H1 (cell line): ENCODE results near the gene C14orf132. TPM values are rescaled to one million over a fixed set of nuclear protein-coding genes. Genes with fewer than 3 reads are reported as not detected.

Source experiments
- ASH2L ChIP-seq: fragments of 200-600, 300-600 bp; sonication (generic); IDR thresholded peaks from one replicate; pipeline ENCODE4 v1.7.1; 2017; ENCODE audit warnings: low read length
- BCL11A ChIP-seq, 2 experiments: IDR thresholded peaks; one replicate each; pipeline ENCODE4 v1.6.1; 2011; ENCODE audit warnings: low read depth in 2 of 2, low read length in 2 of 2, mild to moderate bottlenecking in 2 of 2
- CHD7 ChIP-seq: fragments of 300-600 bp; sonication (generic); IDR thresholded peaks from 2 replicates; pipeline ENCODE4 v1.7.1; 2012; ENCODE audit warnings: low read length, moderate library complexity, mild to moderate bottlenecking, inconsistent platforms; ENCODE audit not compliant: insufficient replicate concordance
- CREB1 ChIP-seq: IDR thresholded peaks from 2 replicates; pipeline ENCODE4 v1.6.1; 2012; ENCODE audit warnings: inconsistent platforms
- EGR1 ChIP-seq: IDR thresholded peaks from 2 replicates; pipeline ENCODE4 v1.6.1; 2011; ENCODE audit warnings: low read depth, low read length, borderline replicate concordance
- NANOG ChIP-seq: IDR thresholded peaks from 2 replicates; pipeline ENCODE4 v1.6.1; 2011; ENCODE audit warnings: low read length, low read depth, mild to moderate bottlenecking, inconsistent platforms; ENCODE audit not compliant: insufficient read depth, poor library complexity, severe bottlenecking
- RNF2 ChIP-seq: fragments of 200-900, 300-1000 bp; sonication (generic); IDR thresholded peaks from 2 replicates; pipeline ENCODE4 v1.7.1; 2016; ENCODE audit warnings: borderline replicate concordance, low read depth, mild to moderate bottlenecking, antibody characterized with exemption, low read length; ENCODE audit not compliant: poor library complexity, severe bottlenecking; ENCODE audit errors: missing control alignments
- SUZ12 ChIP-seq: fragments of 200-600 bp; sonication (generic); IDR thresholded peaks from 2 replicates; pipeline ENCODE4 v1.6.1; 2012; ENCODE audit warnings: mild to moderate bottlenecking, inconsistent platforms, low read length, moderate library complexity, mixed read lengths
- polyA plus RNA-seq, 7 experiments: library from polyadenylated mRNA; depleted of rRNA in 3 of 7; stranded (reverse) in 5 of 7; unstranded in 2 of 7; fragments of >200 nt in 5 of 7; fragments of 200-250 nt in 2 of 7; gene quantifications; 1 replicate in 5 of 7; 2 replicates in 1 of 7; 4 replicates in 1 of 7; pipeline versions ENCODE4 v1.2.1 to v1.2.3, GENCODE V29; 2011 to 2013; ENCODE audit warnings: missing spikeins in 2 of 7, mixed read lengths in 2 of 7
- total RNA-seq: library from RNA; stranded (reverse); fragmentation: NEBNext Ultra II Directional; extraction: Animal tissue kit (Norgen Biotek cat#: 25700); gene quantifications from 2 replicates; pipeline ENCODE4 v1.2.1, GENCODE V29; 2021

Gene C14orf132
- total and polyA plus RNA-seq, 2 of the 8 experiments (the other 6 are each of a cell fraction or from before 2014, with no cell fraction given), result 11.7 to 32.5 TPM

GRCh38 chr14:96053248-96053599, 14.1 kb downstream of the C14orf132 start (continued):
- no peak for TF ChIP-seq CHD7
- TF ChIP-seq BCL11A (IDR thresholded peaks at IDR 0.05; ENCODE audit: low read depth in 2 of 2, low read length in 2 of 2), result no peak
- no peak for TF ChIP-seq NANOG
- no peak for TF ChIP-seq ASH2L
- TF ChIP-seq RNF2, result no peak
- no peak for TF ChIP-seq EGR1
- no peak for TF ChIP-seq CREB1
- no peak for TF ChIP-seq SUZ12
